ENCODE measurements around the gene TSGA10IP.
"Not testable (repeated sequence)": the region's sequence is repeated elsewhere in the genome, so short reads cannot be mapped to it uniquely, and the experiment has no call there.

DNA sequence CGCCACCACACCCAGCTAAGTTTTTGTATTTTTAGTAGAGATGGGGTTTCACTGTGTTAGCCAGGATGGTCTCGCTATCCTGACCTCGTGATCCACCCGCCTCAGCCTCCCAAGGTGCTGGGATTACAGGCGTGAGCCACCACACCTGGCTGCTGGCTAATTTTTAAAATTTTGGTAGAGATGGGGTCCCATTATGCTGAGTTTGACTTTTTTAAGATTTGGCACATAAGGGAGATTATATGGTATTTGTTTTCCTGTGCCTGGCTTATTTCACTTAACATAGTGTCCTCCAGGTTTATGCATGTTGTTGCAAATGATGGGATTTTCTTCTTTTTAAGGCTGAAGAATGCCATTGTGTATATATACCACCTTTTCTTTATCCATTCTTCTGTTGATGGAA is 5.4 kb downstream of the TSGA10IP start:
- not testable (repeated sequence) for TF ChIP-seq EZH2phosphoT487 (IDR thresholded peaks at IDR 0.05; ENCODE audit: insufficient read depth, low read depth); EZH2 (IDR thresholded peaks at IDR 0.05; ENCODE audit: insufficient read depth, poor library complexity, severe bottlenecking)

Measured in GM23248 (cell line).